IPS-18c (cell line): ENCODE data around the gene MPC1L.

Source experiments
- H3K4me3 ChIP-seq: 2 replicates; pipeline ENCODE4 v1.7.0; 2013; ENCODE audit warnings: low read depth, mild to moderate bottlenecking, low read length, moderate library complexity; ENCODE audit not compliant: insufficient read depth
- H3K9me3 ChIP-seq: one replicate; pipeline ENCODE4 v1.6.1; 2013; ENCODE audit warnings: mild to moderate bottlenecking, low read length, moderate library complexity; ENCODE audit not compliant: control insufficient read depth, insufficient read depth

Gene MPC1L

GRCh38 chrX:40663078-40663740 is 40.0 kb downstream of the MPC1L start:
- no peak overlapping the region; the same call in 1 of the 2 replicates for H3K4me3 ChIP-seq
- no peaks in the 10 kb centered on the region for H3K9me3 ChIP-seq

GRCh38 chrX:40663880-40664630 is 40.8 kb downstream of the MPC1L start:
- H3K4me3 ChIP-seq = no peak overlapping the region

GRCh38 chrX:40671126-40671525 is 47.9 kb downstream of the MPC1L start:
- Histone ChIP-seq H3K4me3 (no peak overlapping the region), H3K9me3 (no peaks in the 10 kb centered on the region)

More at GRCh38 chrX:40663880-40664630, 40.8 kb downstream of the MPC1L start:
- H3K9me3 ChIP-seq = no peaks in the 10 kb centered on the region
